Esophagus mucosa (tissue), 1 donor: ENCODE results near the gene ALLC. TPM values are rescaled to one million over a fixed set of nuclear protein-coding genes. Genes with fewer than 3 reads are reported as not detected.
A peak's percentile ranks its signal among the peaks of the same experiment; 100 is the strongest.
"Not testable (repeated sequence)": the region's sequence is repeated elsewhere in the genome, so short reads cannot be mapped to it uniquely, and the experiment has no call there.

Experiments
- ATAC-seq: fragments of 200-7000 bp; cut with Tn5 transposase; one replicate; pipeline ENCODE4 v1.9.1; 2020
- total RNA-seq: library from RNA; stranded (reverse); gene quantifications from one replicate; pipeline ENCODE4 v1.2.4, GENCODE V29; 2023
- donor health status: DM: yes; HTN: yes; CAD: no.

ALLC gene
- total RNA-seq = not detected

- ATAC-seq = no peak
Observed at GRCh38 chr2:3657881-3658280, at the start of gene ALLC. Gene ALLC (plus strand): TSS chr2:3658200. CDS start chr2:3671158, 12,958 bp downstream.

- no peak for ATAC-seq
Observed at GRCh38 chr2:3608373-3609278, 49.4 kb upstream of the ALLC start.

GRCh38 chr2:3609279-3609673 is 48.7 kb upstream of the ALLC start:
- not testable (repeated sequence) for ATAC-seq

GRCh38 chr2:3610415-3610814 is 47.6 kb upstream of the ALLC start:
- ATAC-seq = no peak

- ATAC-seq = no peak
Observed at GRCh38 chr2:3610881-3611505, 47.0 kb upstream of the ALLC start.

GRCh38 chr2:3611589-3611988 is 46.4 kb upstream of the ALLC start:
- no peak for ATAC-seq

GRCh38 chr2:3612639-3613523 is 45.1 kb upstream of the ALLC start:
- ATAC-seq = no peak

- ATAC-seq = no peak
Observed at GRCh38 chr2:3613524-3613905, 44.5 kb upstream of the ALLC start.

- not testable (repeated sequence) for ATAC-seq
Observed at GRCh38 chr2:3614743-3615142, 43.3 kb upstream of the ALLC start.

- not testable (repeated sequence) for ATAC-seq
Observed at GRCh38 chr2:3615541-3616200, 42.3 kb upstream of the ALLC start.

- not testable (repeated sequence) for ATAC-seq
Observed at GRCh38 chr2:3616435-3617197, 41.4 kb upstream of the ALLC start.

- no peak for ATAC-seq
Observed at GRCh38 chr2:3617198-3617890, 40.7 kb upstream of the ALLC start.

GRCh38 chr2:3618367-3618766 is 39.6 kb upstream of the ALLC start:
- ATAC-seq = no peak

GRCh38 chr2:3619033-3619432 is 39.0 kb upstream of the ALLC start:
- ATAC-seq = no peak

GRCh38 chr2:3619661-3620060 is 38.3 kb upstream of the ALLC start:
- not testable (repeated sequence) for ATAC-seq

GRCh38 chr2:3620834-3621233 is 37.2 kb upstream of the ALLC start:
- no peak for ATAC-seq

GRCh38 chr2:3622967-3623366 is 35.0 kb upstream of the ALLC start:
- ATAC-seq = no peak

- no peak for ATAC-seq
Observed at GRCh38 chr2:3624059-3624794, 33.8 kb upstream of the ALLC start.

- no peak for ATAC-seq
Observed at GRCh38 chr2:3625186-3625585, 32.8 kb upstream of the ALLC start.

GRCh38 chr2:3626118-3626811 is 31.7 kb upstream of the ALLC start:
- ATAC-seq = peak; percentile 10
